ENCODE measurements around the gene FHIT. TPM values are rescaled to one million over a fixed set of nuclear protein-coding genes. Genes with fewer than 3 reads are reported as not detected.

Gene FHIT
- total RNA-seq, 2 donors from 2014 or later = 6.8 to 12.3 TPM

GRCh38 chr3:61077551-61077950, 173.7 kb downstream of the FHIT start:
- H3K4me3 ChIP-seq (ENCODE audit: low read length) = no peak overlapping the region
- H3K9ac ChIP-seq (ENCODE audit: extremely low read depth, low read length, poor library complexity, severe bottlenecking) = no peak overlapping the region
- H3K36me3 ChIP-seq (ENCODE audit: control insufficient read depth, insufficient read depth, low read length) = no peaks in the 10 kb centered on the region
- no peak for TF ChIP-seq CTCF (conservative IDR thresholded peaks at IDR 0.05)
- Mint-ChIP-seq H3K9me3 (no peaks in the 10 kb centered on the region), H3K4me3 (no peak overlapping the region), H3K4me1 (peaks cover 30% of the 10 kb centered on the region), H3K36me3 (ENCODE audit: low read depth) (no peaks in the 10 kb centered on the region), H3K27me3 (ENCODE audit: insufficient read depth) (no peaks in the 10 kb centered on the region), H3K27ac (peak overlapping the region; percentile 45)
- DNase-seq = peak; percentile 50
- peaks cover 4% of the 10 kb centered on the region for H3K4me1 ChIP-seq (ENCODE audit: control insufficient read depth, insufficient read depth, low read length)
- H3K27me3 ChIP-seq (ENCODE audit: control insufficient read depth, insufficient read depth, low read length, poor library complexity, severe bottlenecking) = no peaks in the 10 kb centered on the region
- peak overlapping the region; percentile 85 for H3K27ac ChIP-seq (ENCODE audit: low read depth, low read length)
- no peaks in the 10 kb centered on the region for H3K9me3 ChIP-seq (ENCODE audit: control insufficient read depth, low read length)
- 100% methylated on average over 1 of the region's 1 CpG; no CpG with 5 or more reads in 1 of the 2 experiments for WGBS, 2 experiments (ENCODE audit: insufficient coverage in 1 of 2, insufficient read length in 1 of 2)

- Histone ChIP-seq H3K27ac (ENCODE audit: low read depth, low read length) (peak overlapping the region; percentile 77), H3K4me3 (ENCODE audit: low read length) (no peak overlapping the region), H3K36me3 (ENCODE audit: control insufficient read depth, insufficient read depth, low read length) (no peaks in the 10 kb centered on the region), H3K27me3 (ENCODE audit: control insufficient read depth, insufficient read depth, low read length, poor library complexity, severe bottlenecking) (no peaks in the 10 kb centered on the region), H3K9me3 (ENCODE audit: control insufficient read depth, low read length) (no peaks in the 10 kb centered on the region), H3K4me1 (ENCODE audit: control insufficient read depth, insufficient read depth, low read length) (no peaks in the 10 kb centered on the region), H3K9ac (ENCODE audit: extremely low read depth, low read length, poor library complexity, severe bottlenecking) (no peak overlapping the region)
- Mint-ChIP-seq H3K27ac (no peak overlapping the region), H3K4me3 (no peak overlapping the region), H3K27me3 (ENCODE audit: insufficient read depth) (no peaks in the 10 kb centered on the region), H3K4me1 (peaks cover 25% of the 10 kb centered on the region), H3K9me3 (no peaks in the 10 kb centered on the region), H3K36me3 (ENCODE audit: low read depth) (no peaks in the 10 kb centered on the region)
- no peak for DNase-seq
- WGBS, 2 experiments (ENCODE audit: insufficient coverage in 1 of 2, insufficient read length in 1 of 2) = 38 to 80% methylated on average over 3 of the region's 3 CpGs
- TF ChIP-seq CTCF (conservative IDR thresholded peaks at IDR 0.05) = no peak
These were observed 176.5 kb downstream of the FHIT start for GRCh38 chr3:61074783-61075182.

- no peak for TF ChIP-seq CTCF (conservative IDR thresholded peaks at IDR 0.05)
- H3K4me1 Mint-ChIP-seq = peaks cover 25% of the 10 kb centered on the region
These were observed 177.6 kb downstream of the FHIT start for GRCh38 chr3:61073566-61074165.

More at GRCh38 chr3:61073566-61074165, 177.6 kb downstream of the FHIT start:
- H3K9ac ChIP-seq (ENCODE audit: extremely low read depth, low read length, poor library complexity, severe bottlenecking) = no peak overlapping the region
- H3K4me3 ChIP-seq (ENCODE audit: low read length) = no peak overlapping the region
- Mint-ChIP-seq H3K9me3 (no peaks in the 10 kb centered on the region), H3K4me3 (no peak overlapping the region), H3K27me3 (ENCODE audit: insufficient read depth) (no peaks in the 10 kb centered on the region), H3K27ac (no peak overlapping the region), H3K36me3 (ENCODE audit: low read depth) (no peaks in the 10 kb centered on the region)
- H3K36me3 ChIP-seq (ENCODE audit: control insufficient read depth, insufficient read depth, low read length) = no peaks in the 10 kb centered on the region
- no peaks in the 10 kb centered on the region for H3K4me1 ChIP-seq (ENCODE audit: control insufficient read depth, insufficient read depth, low read length)
- no peaks in the 10 kb centered on the region for H3K27me3 ChIP-seq (ENCODE audit: control insufficient read depth, insufficient read depth, low read length, poor library complexity, severe bottlenecking)
- H3K9me3 ChIP-seq (ENCODE audit: control insufficient read depth, low read length) = no peaks in the 10 kb centered on the region
- no peak for DNase-seq
- 92 to 100% methylated on average over 2 to 4 of the region's 4 CpGs for WGBS, 2 experiments (ENCODE audit: insufficient coverage in 1 of 2, insufficient read length in 1 of 2)
- H3K27ac ChIP-seq (ENCODE audit: low read depth, low read length) = peak overlapping the region; percentile 77
